NCI-H2196 (cell line): ENCODE measurements around the gene UCN3.
"Not testable (repeated sequence)": the region's sequence is repeated elsewhere in the genome, so short reads cannot be mapped to it uniquely, and the experiment has no call there.

ENCODE experiments used
- DNase-seq: peaks from one replicate; lab custom pipeline; 2025; ENCODE audit not compliant: unreplicated experiment; lab: John Stamatoyannopoulos, UW

UCN3 gene

GRCh38 chr10:5365928-5366327, 1.2 kb downstream of the UCN3 start:
- DNase-seq, result no peak

- DNase-seq, result no peak
Observed at GRCh38 chr10:5369362-5370158, 4.8 kb downstream of the UCN3 start.

- no peak for DNase-seq
Observed at GRCh38 chr10:5370493-5371352, 6.0 kb downstream of the UCN3 start.

GRCh38 chr10:5373307-5373706, 8.5 kb downstream of the UCN3 start:
- DNase-seq, result no peak

- DNase-seq, result no peak
Observed at GRCh38 chr10:5373891-5374611, 9.3 kb downstream of the UCN3 start.

- no peak for DNase-seq
Observed at GRCh38 chr10:5376450-5376849, 11.7 kb downstream of the UCN3 start.

- DNase-seq, result not testable (repeated sequence)
Observed at GRCh38 chr10:5379202-5379601, 14.4 kb downstream of the UCN3 start.

- DNase-seq, result not testable (repeated sequence)
Observed at GRCh38 chr10:5380395-5380794, 15.6 kb downstream of the UCN3 start.

GRCh38 chr10:5381187-5381586, 16.4 kb downstream of the UCN3 start:
- no peak for DNase-seq

GRCh38 chr10:5385224-5385623, 20.5 kb downstream of the UCN3 start:
- DNase-seq, result no peak

- no peak for DNase-seq
Observed at GRCh38 chr10:5387169-5387568, 22.4 kb downstream of the UCN3 start.

GRCh38 chr10:5390607-5391205, 25.9 kb downstream of the UCN3 start:
- no peak for DNase-seq

GRCh38 chr10:5391790-5392189, 27.0 kb downstream of the UCN3 start:
- no peak for DNase-seq

GRCh38 chr10:5393529-5393928, 28.8 kb downstream of the UCN3 start:
- no peak for DNase-seq

GRCh38 chr10:5395168-5395567, 30.4 kb downstream of the UCN3 start:
- no peak for DNase-seq

GRCh38 chr10:5396556-5397300, 32.0 kb downstream of the UCN3 start:
- no peak for DNase-seq

- DNase-seq, result no peak
Observed at GRCh38 chr10:5399332-5399731, 34.6 kb downstream of the UCN3 start.

GRCh38 chr10:5400468-5401240, 35.9 kb downstream of the UCN3 start:
- DNase-seq, result no peak

GRCh38 chr10:5402798-5403197, 38.0 kb downstream of the UCN3 start:
- DNase-seq, result no peak
